T-helper 2 cell treated with Interferon-gamma antibody and Interleukin-4, amounts not matched to agents 5 μg/mL and 100 μg/mL, for 36 hours (primary cell): ENCODE results near the gene KCNQ5.

Source experiments
- DNase-seq: peaks from one replicate; pipeline ENCODE4 v3.0.0; 2021; ENCODE audit warnings: low spot score
- H3K27ac Mint-ChIP-seq: one replicate; pipeline ENCODE4 v1.8.0; 2021; ENCODE audit warnings: mild to moderate bottlenecking, mixed read lengths
- H3K27me3 Mint-ChIP-seq: one replicate; pipeline ENCODE4 v1.8.0; 2021; ENCODE audit warnings: low read depth, mixed read lengths
- H3K36me3 Mint-ChIP-seq: one replicate; pipeline ENCODE4 v1.8.0; 2021; ENCODE audit warnings: low read depth, mixed read lengths
- H3K4me1 Mint-ChIP-seq: one replicate; pipeline ENCODE4 v1.8.0; 2021; ENCODE audit warnings: low read depth, mixed read lengths
- H3K4me3 Mint-ChIP-seq: one replicate; pipeline ENCODE4 v1.8.0; 2022; ENCODE audit warnings: mild to moderate bottlenecking, moderate library complexity, mixed read lengths
- H3K9me3 Mint-ChIP-seq: one replicate; pipeline ENCODE4 v1.8.0; 2021; ENCODE audit warnings: mixed read lengths

The KCNQ5 gene

DNA sequence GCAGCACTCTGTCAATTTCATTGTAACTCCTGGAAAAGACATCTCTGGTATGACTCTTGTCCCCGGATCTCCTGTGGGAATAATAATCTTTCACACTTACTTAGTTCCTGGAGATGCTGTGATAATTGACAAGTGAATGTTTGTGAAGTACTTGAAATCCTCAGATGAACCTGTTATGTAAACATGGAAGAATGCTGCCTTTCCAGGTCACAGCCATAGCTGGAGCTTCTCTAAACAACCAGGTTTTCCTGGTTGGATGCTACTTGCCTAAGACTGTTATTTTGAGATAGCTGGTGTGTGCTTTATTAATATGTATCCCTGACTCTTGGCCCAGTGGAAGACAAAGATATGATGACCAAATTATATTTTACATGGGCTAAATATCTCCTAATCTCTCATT is 228.6 kb downstream of the KCNQ5 start:
- Mint-ChIP-seq H3K36me3 (no peaks in the 10 kb centered on the region), H3K9me3 (no peaks in the 10 kb centered on the region), H3K4me3 (no peak overlapping the region), H3K27me3 (no peaks in the 10 kb centered on the region), H3K4me1 (no peaks in the 10 kb centered on the region), H3K27ac (no peak overlapping the region)
- no peak for DNase-seq

DNA sequence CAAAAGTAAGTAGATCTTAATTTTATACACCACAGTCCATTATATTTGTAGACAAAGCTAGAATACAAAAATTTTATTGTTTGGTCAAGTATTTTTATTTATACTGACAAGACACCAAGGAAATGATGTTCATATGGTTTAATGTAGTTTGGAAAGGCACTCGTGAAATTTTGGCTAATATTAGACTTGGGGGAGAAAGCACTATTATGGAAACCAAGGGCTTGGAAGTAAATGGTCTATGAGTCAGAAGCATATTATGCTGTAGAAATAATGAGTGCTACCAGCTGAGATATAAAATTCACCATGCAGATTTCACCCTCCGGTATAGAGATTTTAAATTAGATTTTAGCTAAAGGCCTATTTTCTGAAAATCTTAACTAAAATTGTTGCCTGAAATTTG is 233.6 kb downstream of the KCNQ5 start:
- Mint-ChIP-seq H3K36me3 (no peaks in the 10 kb centered on the region), H3K27ac (no peak overlapping the region), H3K9me3 (no peaks in the 10 kb centered on the region), H3K4me1 (no peaks in the 10 kb centered on the region), H3K27me3 (no peaks in the 10 kb centered on the region), H3K4me3 (no peak overlapping the region)
- DNase-seq, result no peak

- no peaks in the 10 kb centered on the region for H3K27me3 Mint-ChIP-seq
- no peaks in the 10 kb centered on the region for H3K36me3 Mint-ChIP-seq
- H3K9me3 Mint-ChIP-seq, result no peaks in the 10 kb centered on the region
These were observed 234.9 kb downstream of the KCNQ5 start for GRCh38 chr6:72856801-72857200.

GRCh38 chr6:72857791-72858585 is 236.1 kb downstream of the KCNQ5 start:
- DNase-seq, result no peak
- Mint-ChIP-seq H3K9me3 (no peaks in the 10 kb centered on the region), H3K27ac (no peak overlapping the region), H3K36me3 (no peaks in the 10 kb centered on the region), H3K4me1 (peaks cover 10% of the 10 kb centered on the region), H3K4me3 (no peak overlapping the region), H3K27me3 (no peaks in the 10 kb centered on the region)

More at GRCh38 chr6:72856801-72857200, 234.9 kb downstream of the KCNQ5 start:
- no peak overlapping the region for H3K27ac Mint-ChIP-seq
- no peak overlapping the region for H3K4me3 Mint-ChIP-seq
- peaks cover 4% of the 10 kb centered on the region for H3K4me1 Mint-ChIP-seq
- no peak for DNase-seq

- no peak overlapping the region for H3K27ac Mint-ChIP-seq
- no peak for DNase-seq
- no peaks in the 10 kb centered on the region for H3K36me3 Mint-ChIP-seq
- no peaks in the 10 kb centered on the region for H3K27me3 Mint-ChIP-seq
- peaks cover 10% of the 10 kb centered on the region for H3K4me1 Mint-ChIP-seq
- H3K9me3 Mint-ChIP-seq, result no peaks in the 10 kb centered on the region
- H3K4me3 Mint-ChIP-seq, result no peak overlapping the region
These were observed 239.2 kb downstream of the KCNQ5 start for GRCh38 chr6:72861059-72861458.

- Mint-ChIP-seq H3K27me3 (no peaks in the 10 kb centered on the region), H3K4me1 (peaks cover 10% of the 10 kb centered on the region), H3K36me3 (no peaks in the 10 kb centered on the region), H3K9me3 (no peaks in the 10 kb centered on the region), H3K4me3 (no peak overlapping the region), H3K27ac (peak overlapping the region; percentile 14)
- no peak for DNase-seq
These were observed 240.1 kb downstream of the KCNQ5 start for GRCh38 chr6:72861935-72862432.

- H3K4me1 Mint-ChIP-seq, result peaks cover 10% of the 10 kb centered on the region
- no peaks in the 10 kb centered on the region for H3K36me3 Mint-ChIP-seq
- H3K4me3 Mint-ChIP-seq, result no peak overlapping the region
- no peak for DNase-seq
- no peaks in the 10 kb centered on the region for H3K27me3 Mint-ChIP-seq
- H3K27ac Mint-ChIP-seq, result no peak overlapping the region
- no peaks in the 10 kb centered on the region for H3K9me3 Mint-ChIP-seq
These were observed 241.3 kb downstream of the KCNQ5 start for GRCh38 chr6:72863131-72863530.

GRCh38 chr6:72864236-72864635 is 242.4 kb downstream of the KCNQ5 start:
- H3K9me3 Mint-ChIP-seq, result no peaks in the 10 kb centered on the region
- no peak overlapping the region for H3K4me3 Mint-ChIP-seq
- H3K36me3 Mint-ChIP-seq, result no peaks in the 10 kb centered on the region
- no peak overlapping the region for H3K27ac Mint-ChIP-seq
- H3K4me1 Mint-ChIP-seq, result peaks cover 10% of the 10 kb centered on the region
- DNase-seq, result no peak
- H3K27me3 Mint-ChIP-seq, result no peaks in the 10 kb centered on the region

DNA sequence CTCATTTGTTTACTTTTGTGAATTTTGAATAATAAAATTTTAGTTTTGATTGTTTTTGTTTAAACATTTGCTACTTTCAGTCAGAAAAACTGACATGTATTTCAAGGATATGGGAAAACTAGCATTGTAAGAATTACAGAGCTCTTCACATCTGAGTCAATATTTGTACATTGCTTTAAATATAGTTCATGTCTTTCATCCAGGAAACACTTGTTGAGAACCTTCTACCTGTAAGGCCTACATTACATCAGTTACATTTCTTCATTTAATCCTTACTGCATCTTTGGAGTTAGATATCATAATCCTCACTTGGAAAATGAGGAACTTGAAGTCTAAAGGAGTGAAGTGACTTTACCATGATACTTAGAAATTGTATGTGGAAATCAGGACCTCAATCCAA is 242.9 kb downstream of the KCNQ5 start:
- no peak overlapping the region for H3K4me3 Mint-ChIP-seq
- no peak overlapping the region for H3K27ac Mint-ChIP-seq
- DNase-seq, result no peak
- no peaks in the 10 kb centered on the region for H3K27me3 Mint-ChIP-seq
- H3K4me1 Mint-ChIP-seq, result peaks cover 10% of the 10 kb centered on the region
- H3K36me3 Mint-ChIP-seq, result no peaks in the 10 kb centered on the region
- no peaks in the 10 kb centered on the region for H3K9me3 Mint-ChIP-seq

DNA sequence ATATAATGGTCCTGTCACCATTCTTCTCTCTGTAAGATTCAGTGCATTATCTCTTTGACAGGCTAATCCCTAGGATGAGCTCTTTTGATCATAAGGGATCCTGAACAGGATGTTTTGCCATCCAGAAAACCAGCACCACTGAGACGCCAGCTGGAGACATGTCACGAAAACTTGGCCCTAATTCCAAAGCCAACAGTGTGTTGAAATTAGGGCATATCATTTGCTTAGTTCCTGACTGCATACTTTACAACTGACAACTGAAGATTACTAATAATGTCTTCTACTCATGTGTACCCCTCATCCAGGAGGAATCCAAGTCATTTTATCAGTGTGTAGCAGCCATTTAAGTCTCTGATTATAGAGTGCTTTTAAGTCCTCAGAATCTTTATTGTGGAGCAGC is 243.6 kb downstream of the KCNQ5 start:
- Mint-ChIP-seq H3K4me3 (no peak overlapping the region), H3K27ac (no peak overlapping the region), H3K4me1 (peaks cover 10% of the 10 kb centered on the region), H3K9me3 (no peaks in the 10 kb centered on the region), H3K27me3 (no peaks in the 10 kb centered on the region), H3K36me3 (no peaks in the 10 kb centered on the region)
- no peak for DNase-seq

- H3K9me3 Mint-ChIP-seq, result no peaks in the 10 kb centered on the region
- no peaks in the 10 kb centered on the region for H3K27me3 Mint-ChIP-seq
- no peak overlapping the region for H3K4me3 Mint-ChIP-seq
- DNase-seq, result no peak
- H3K27ac Mint-ChIP-seq, result no peak overlapping the region
- H3K36me3 Mint-ChIP-seq, result no peaks in the 10 kb centered on the region
- H3K4me1 Mint-ChIP-seq, result no peaks in the 10 kb centered on the region
These were observed 247.8 kb downstream of the KCNQ5 start for GRCh38 chr6:72869621-72870020.

GRCh38 chr6:72873433-72873832 is 251.6 kb downstream of the KCNQ5 start:
- Mint-ChIP-seq H3K9me3 (no peaks in the 10 kb centered on the region), H3K36me3 (no peaks in the 10 kb centered on the region), H3K4me1 (no peaks in the 10 kb centered on the region), H3K4me3 (no peak overlapping the region), H3K27ac (no peak overlapping the region), H3K27me3 (no peaks in the 10 kb centered on the region)
- DNase-seq, result no peak

DNA sequence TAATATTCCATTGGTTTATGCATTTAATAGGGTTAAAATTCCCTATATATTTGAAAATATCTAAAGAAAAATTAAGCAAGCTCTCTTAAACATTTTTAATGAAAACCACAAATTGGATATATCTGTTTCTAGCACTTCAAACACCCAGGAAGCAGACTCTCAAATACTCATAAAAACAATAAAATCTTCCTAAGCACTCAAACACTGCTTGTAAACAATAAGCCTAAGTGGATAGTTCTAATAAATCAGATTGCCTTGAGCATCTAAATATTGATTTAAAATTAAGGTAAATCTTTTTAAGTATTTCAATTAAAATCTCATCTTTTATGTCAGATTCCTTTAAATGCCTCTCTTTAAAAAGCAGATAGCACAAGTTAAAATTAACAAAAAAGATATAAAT is 254.4 kb downstream of the KCNQ5 start:
- Mint-ChIP-seq H3K27ac (no peak overlapping the region), H3K4me1 (no peaks in the 10 kb centered on the region), H3K4me3 (no peak overlapping the region), H3K27me3 (no peaks in the 10 kb centered on the region), H3K9me3 (no peaks in the 10 kb centered on the region), H3K36me3 (no peaks in the 10 kb centered on the region)
- no peak for DNase-seq

- Mint-ChIP-seq H3K27ac (no peak overlapping the region), H3K27me3 (no peaks in the 10 kb centered on the region), H3K9me3 (peaks cover 18% of the 10 kb centered on the region), H3K36me3 (peaks cover 2% of the 10 kb centered on the region), H3K4me3 (no peak overlapping the region), H3K4me1 (no peaks in the 10 kb centered on the region)
- no peak for DNase-seq
These were observed 264.3 kb downstream of the KCNQ5 start for GRCh38 chr6:72886170-72886569.

GRCh38 chr6:72890233-72890632 is 268.4 kb downstream of the KCNQ5 start:
- H3K27ac Mint-ChIP-seq, result no peak overlapping the region
- peaks cover 1% of the 10 kb centered on the region for H3K4me1 Mint-ChIP-seq
- peaks cover 2% of the 10 kb centered on the region for H3K36me3 Mint-ChIP-seq

More at GRCh38 chr6:72890233-72890632, 268.4 kb downstream of the KCNQ5 start:
- H3K27me3 Mint-ChIP-seq, result no peaks in the 10 kb centered on the region
- H3K4me3 Mint-ChIP-seq, result no peak overlapping the region
- no peak for DNase-seq
- peaks cover 18% of the 10 kb centered on the region for H3K9me3 Mint-ChIP-seq
